HEK293T (cell line): ENCODE data around the gene THEM4.

Experiments
- CTCF ChIA-PET: fragments of 350-600 bp; formaldehyde crosslinking; extraction: SDS; loops from one replicate; lab custom pipeline; 2021; ENCODE audit warnings: antibody characterized with exemption, inconsistent platforms; lab: Yijun Ruan, JAX
- POLR2A ChIA-PET: fragments of 350-600 bp; formaldehyde crosslinking; extraction: SDS; loops from one replicate; lab custom pipeline; 2020; ENCODE audit warnings: antibody characterized with exemption, inconsistent platforms; lab: Yijun Ruan, JAX
- DNase-seq: peaks from one replicate; pipeline ENCODE4 v3.0.0; 2012; ENCODE audit warnings: mixed read lengths; ENCODE audit errors: extremely low spot score
- ARNT ChIP-seq: fragments of 450-650 bp; IDR thresholded peaks from 2 replicates; pipeline ENCODE4 v1.6.1; 2017; ENCODE audit warnings: mild to moderate bottlenecking
- BHLHE40 ChIP-seq: fragments of 450-650 bp; IDR thresholded peaks from 2 replicates; pipeline ENCODE4 v1.6.1; 2016; ENCODE audit warnings: mild to moderate bottlenecking, moderate library complexity, borderline replicate concordance
- CTBP1 ChIP-seq: fragments of 450-650 bp; IDR thresholded peaks from 2 replicates; pipeline ENCODE4 v1.6.1; 2016; ENCODE audit warnings: borderline replicate concordance
- ELF4 ChIP-seq: fragments of 450-650 bp; IDR thresholded peaks from 2 replicates; pipeline ENCODE4 v1.6.1; 2017; ENCODE audit warnings: antibody characterized with exemption
- FOXA1 ChIP-seq: fragments of 450-650 bp; IDR thresholded peaks from 2 replicates; pipeline ENCODE4 v1.6.1; 2016; ENCODE audit warnings: mild to moderate bottlenecking
- FOXK2 ChIP-seq: fragments of 450-650 bp; IDR thresholded peaks from 2 replicates; pipeline ENCODE4 v1.6.1; 2016; ENCODE audit warnings: mild to moderate bottlenecking
- FOXM1 ChIP-seq: fragments of 450-650 bp; IDR thresholded peaks from 2 replicates; pipeline ENCODE4 v1.6.1; 2017; ENCODE audit warnings: mild to moderate bottlenecking, borderline replicate concordance
- HDGF ChIP-seq: fragments of 450-650 bp; IDR thresholded peaks from 2 replicates; pipeline ENCODE4 v1.6.1; 2017; ENCODE audit warnings: antibody characterized with exemption, borderline replicate concordance
- L3MBTL2 ChIP-seq: fragments of 450-650 bp; conservative IDR thresholded peaks from 2 replicates; pipeline ENCODE4 v1.6.1; 2016; ENCODE audit warnings: mild to moderate bottlenecking
- LEF1 ChIP-seq: fragments of 450-650 bp; IDR thresholded peaks from 2 replicates; pipeline ENCODE4 v1.6.1; 2017; ENCODE audit warnings: mild to moderate bottlenecking, borderline replicate concordance
- NFRKB ChIP-seq: fragments of 450-650 bp; IDR thresholded peaks from 2 replicates; pipeline ENCODE4 v1.6.1; 2016; ENCODE audit warnings: mild to moderate bottlenecking, moderate library complexity
- PKNOX1 ChIP-seq: fragments of 450-650 bp; IDR thresholded peaks from 2 replicates; pipeline ENCODE4 v1.6.1; 2016
- SP1 ChIP-seq: fragments of 450-650 bp; IDR thresholded peaks from 2 replicates; pipeline ENCODE4 v1.6.1; 2017
- SUZ12 ChIP-seq: fragments of 450-650 bp; IDR thresholded peaks from 2 replicates; pipeline ENCODE4 v1.6.1; 2016; ENCODE audit warnings: mild to moderate bottlenecking
- TARDBP ChIP-seq: fragments of 450-650 bp; IDR thresholded peaks from 2 replicates; pipeline ENCODE4 v1.6.1; 2016
- ZNF384 ChIP-seq: fragments of 450-650 bp; IDR thresholded peaks from 2 replicates; pipeline ENCODE4 v1.6.1; 2016

Gene THEM4

GRCh38 chr1:151920149-151920548, 10.8 kb upstream of the THEM4 start:
- TF ChIP-seq LEF1 (no peak), HDGF (no peak), PKNOX1 (peak; percentile 41; the same call in 1 of the 2 replicates), ZNF384 (no peak), L3MBTL2 (no peak)
- CTCF ChIA-PET: interaction anchor here (1.4 kb wide), 1 partner anchor 15 kb away, joined by 4 read pairs; no protein-coding TSS in a partner anchor
- no peak for DNase-seq
- POLR2A ChIA-PET: interaction anchor here (5.5 kb wide), 1 partner anchor 10 kb away, joined by 29 read pairs; the partner anchor contains the start of gene THEM4

GRCh38 chr1:151918819-151919610, 9.7 kb upstream of the THEM4 start:
- DNase-seq: no peak
- TF ChIP-seq ARNT (no peak), FOXK2 (no peak), TARDBP (no peak), CTBP1 (no peak), ZNF384 (no peak), BHLHE40 (no peak), PKNOX1 (no peak), SP1 (no peak), ELF4 (no peak), LEF1 (no peak), FOXM1 (no peak), NFRKB (no peak), HDGF (no peak), L3MBTL2 (no peak), SUZ12 (no peak), FOXA1 (no peak)
- ChIA-PET POLR2A (interaction anchor here (1.0 to 5.5 kb wide), 2 partner anchors 9 to 17 kb away, joined by 3 to 29 read pairs; partner anchors contain the start of gene THEM4), CTCF (interaction anchor here (0.6 kb wide), 1 partner anchor 95 kb away, joined by 4 read pairs; no protein-coding TSS in a partner anchor)

DNA sequence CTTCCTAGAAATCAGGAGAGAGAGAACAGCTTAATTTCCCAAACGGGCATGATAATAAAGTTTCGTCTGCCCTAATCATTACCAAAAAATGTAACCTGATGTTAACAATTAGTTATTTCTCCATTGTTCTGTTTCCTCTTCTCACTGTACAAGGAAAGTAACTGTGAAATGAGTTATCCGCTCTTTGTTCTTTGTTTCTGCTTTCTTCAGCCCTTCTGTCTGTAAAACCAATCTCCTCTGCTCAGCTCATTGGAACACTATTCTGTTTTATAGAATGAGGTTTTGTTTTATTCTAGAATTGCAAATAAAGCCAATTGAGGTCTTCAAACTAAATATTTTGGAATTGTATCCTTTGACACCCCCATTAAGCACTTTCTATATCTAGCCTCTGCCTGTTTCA, 8.8 kb upstream of the THEM4 start:
- DNase-seq: no peak
- ChIA-PET CTCF (interaction anchor here (0.6 to 0.7 kb wide), 2 partner anchors 88 to 95 kb away, joined by 4 to 5 read pairs; no protein-coding TSS in a partner anchor), POLR2A (interaction anchor here (1.0 to 5.5 kb wide), 2 partner anchors 8 to 18 kb away, joined by 3 to 29 read pairs; partner anchors contain the start of gene THEM4)

GRCh38 chr1:151916726-151917370, 7.5 kb upstream of the THEM4 start:
- ChIA-PET POLR2A (interaction anchor here (0.7 to 5.5 kb wide), 2 partner anchors 7 to 101 kb away, joined by 4 to 29 read pairs; partner anchors contain the start of gene THEM4), CTCF (no interaction called here)
- no peak for TF ChIP-seq FOXK2
- DNase-seq: no peak

More for the DNA sequence above, 8.8 kb upstream of the THEM4 start:
- TF ChIP-seq BHLHE40 (no peak), FOXM1 (no peak), NFRKB (no peak), PKNOX1 (no peak), HDGF (no peak), ARNT (no peak), SP1 (no peak), ELF4 (no peak), LEF1 (no peak), FOXK2 (no peak), ZNF384 (no peak), TARDBP (no peak)

- CTCF ChIA-PET: no interaction called here
- DNase-seq: no peak
- TF ChIP-seq L3MBTL2: no peak
- TF ChIP-seq NFRKB: no peak
- TF ChIP-seq SUZ12: no peak
- no peak for TF ChIP-seq TARDBP
- TF ChIP-seq SP1: no peak
- TF ChIP-seq FOXA1: no peak
- no peak for TF ChIP-seq CTBP1
- POLR2A ChIA-PET: no interaction called here
These were observed 5.9 kb upstream of the THEM4 start for GRCh38 chr1:151915061-151915686.

DNA sequence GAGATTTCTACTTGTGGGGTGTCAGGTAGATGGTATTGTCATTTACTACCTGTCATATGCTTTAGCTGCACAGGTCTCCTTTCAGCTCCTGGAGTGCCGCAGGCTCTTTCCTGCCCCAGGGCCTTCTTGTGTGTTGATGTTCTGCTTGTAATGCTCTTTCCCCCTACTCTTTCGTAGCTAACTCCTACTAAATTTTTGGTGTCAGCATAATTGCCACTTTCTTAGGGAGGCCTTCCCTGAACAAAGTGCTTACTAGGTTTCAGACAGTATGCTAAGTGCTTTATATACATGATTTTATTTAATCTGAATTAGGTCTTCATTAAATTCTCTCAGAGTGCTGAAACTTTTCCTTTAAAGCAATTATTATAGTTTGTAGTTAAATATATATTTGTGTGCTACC, 4.8 kb upstream of the THEM4 start:
- ChIA-PET CTCF (no interaction called here), POLR2A (no interaction called here)
- no peak for DNase-seq
- TF ChIP-seq SP1: no peak
- no peak for TF ChIP-seq NFRKB
- no peak for TF ChIP-seq CTBP1
- TF ChIP-seq HDGF: no peak
- no peak for TF ChIP-seq FOXA1
- no peak for TF ChIP-seq SUZ12
- TF ChIP-seq L3MBTL2: no peak
- no peak for TF ChIP-seq BHLHE40
- no peak for TF ChIP-seq PKNOX1
- no peak for TF ChIP-seq FOXK2
- TF ChIP-seq TARDBP: no peak
- no peak for TF ChIP-seq FOXM1
- TF ChIP-seq ARNT: no peak
- no peak for TF ChIP-seq ZNF384
- no peak for TF ChIP-seq LEF1
